Left renal pelvis (tissue), 4 donors: Measurements from ENCODE around the gene ZNF677. TPM values are rescaled to one million over a fixed set of nuclear protein-coding genes. Genes with fewer than 3 reads are reported as not detected.
"Not testable (repeated sequence)": the region's sequence is repeated elsewhere in the genome, so short reads cannot be mapped to it uniquely, and the experiment has no call there.

Source experiments
- DNase-seq, 4 donors: peaks; one replicate each; pipeline ENCODE4 v3.0.0-alpha.2; 2013; ENCODE audit warnings: low read depth in 4 of 4, low spot score in 3 of 4
- polyA plus RNA-seq, 4 donors: library from polyadenylated mRNA; unstranded; fragments of 120-200 nt; gene quantifications; one replicate each; pipeline ENCODE4 v1.2.1, GENCODE V29; 2013; ENCODE audit not compliant: insufficient read length in 4 of 4

Gene ZNF677
- polyA plus RNA-seq, 4 donors, result 48.5 to 54.5 (median 49.2) TPM

GRCh38 chr19:53195265-53195903, 59.3 kb downstream of the ZNF677 start:
- DNase-seq, result peak; percentile 71 to 85 (median 72)

- DNase-seq, result peak in 1 of 4 donors; percentile 18
Observed at GRCh38 chr19:53193535-53194222, 61.0 kb downstream of the ZNF677 start.

- peak; percentile 62 to 80 (median 70) for DNase-seq
Observed at GRCh38 chr19:53192771-53193534, 61.7 kb downstream of the ZNF677 start, which contains the start of gene ZNF665. Gene ZNF665 (minus strand): TSS chr19:53193358. CDS start chr19:53182898, 10,460 bp downstream.

GRCh38 chr19:53190253-53190652, 64.4 kb downstream of the ZNF677 start:
- DNase-seq, result no peak

- DNase-seq, result not testable (repeated sequence)
Observed at GRCh38 chr19:53189691-53190198, 64.9 kb downstream of the ZNF677 start.

Other genes with a start within 250 kb of the ZNF677 start
- under 1 TPM in 2 of 4 donors, not detected in 2; 0.16 to 0.18 TPM for gene ERVV-1, start 241.0 kb downstream of the ZNF677 start, polyA plus RNA-seq
- under 1 TPM in 1 of 4 donors, not detected in 3; 0.20 TPM for gene ERVV-2, start 210.1 kb downstream of the ZNF677 start, polyA plus RNA-seq
- 10 to 100 TPM; 29.1 to 65.9 (median 44.3) TPM for gene ZNF160, start 151.5 kb downstream of the ZNF677 start, polyA plus RNA-seq
- 10 to 100 TPM; 21.1 to 25.7 (median 21.6) TPM for gene ZNF415, start 122.0 kb downstream of the ZNF677 start, polyA plus RNA-seq
- 10 to 100 TPM in 3 of 4 donors, 1 to 10 TPM in 1; 9.4 to 14.0 (median 12.4) TPM for gene ZNF347, start 95.8 kb downstream of the ZNF677 start, polyA plus RNA-seq
- 1 to 10 TPM; 6.8 to 9.3 (median 9.0) TPM for gene ZNF665, start 61.5 kb downstream of the ZNF677 start, polyA plus RNA-seq
- gene VN1R2, start 3.4 kb upstream of the ZNF677 start, polyA plus RNA-seq, result under 1 TPM in 2 of 4 donors, not detected in 2; 0.15 to 0.34 TPM
- not detected for gene VN1R4, start 12.8 kb upstream of the ZNF677 start, polyA plus RNA-seq
- 10 to 100 TPM in 1 of 4 donors, 1 to 10 TPM in 3; 6.8 to 11.0 (median 8.7) TPM for gene ZNF845, start 78.9 kb upstream of the ZNF677 start, polyA plus RNA-seq
- 10 to 100 TPM in 2 of 4 donors, 1 to 10 TPM in 2; 5.0 to 14.2 (median 10.9) TPM for gene ZNF525, start 110.8 kb upstream of the ZNF677 start, polyA plus RNA-seq
- 10 to 100 TPM; 10.0 to 15.4 (median 12.3) TPM for gene ZNF765, start 140.3 kb upstream of the ZNF677 start, polyA plus RNA-seq
- gene ZNF761, start 177.1 kb upstream of the ZNF677 start, polyA plus RNA-seq, result 10 to 100 TPM; 10.4 to 14.6 (median 14.2) TPM
- gene ZNF813, start 212.9 kb upstream of the ZNF677 start, polyA plus RNA-seq, result 1 to 10 TPM; 3.6 to 7.4 (median 6.7) TPM